H1 (cell line): ENCODE measurements around the gene ZNF273. TPM values are rescaled to one million over a fixed set of nuclear protein-coding genes. Genes with fewer than 3 reads are reported as not detected.

Experiments used
- CTCF ChIA-PET: fragments of 300-600 bp; sonication (Branson Sonifier 250); formaldehyde crosslinking; loops from one replicate; lab custom pipeline; 2021; ENCODE audit not compliant: partially characterized antibody; lab: Charles Lee
- POLR2A ChIA-PET: fragments of 300-600 bp; sonication (Branson Sonifier 250); formaldehyde crosslinking; loops from one replicate; lab custom pipeline; 2021; ENCODE audit warnings: inconsistent platforms; ENCODE audit not compliant: partially characterized antibody; lab: Charles Lee
- DNase-seq, 2 experiments: peaks; one replicate each; pipeline versions ENCODE4 v3.0.0 to v3.0.0-alpha.2; 2010 to 2022; ENCODE audit warnings: low spot score in 2 of 2, low read depth in 1 of 2, mixed read lengths in 1 of 2
- FAIRE-seq: peaks from 2 replicates; lab custom pipeline; 2011; peaks lifted over from hg19 to GRCh38; lab: Jason Lieb, UNC
- H2AFZ ChIP-seq: 2 replicates; pipeline ENCODE4 v1.8.1; 2012; ENCODE audit warnings: low read length, inconsistent platforms
- H2AK5ac ChIP-seq: 2 replicates; pipeline ENCODE4 v1.6.1; 2013; ENCODE audit warnings: low read depth, low read length
- H2BK120ac ChIP-seq: replicated peaks from 2 replicates; pipeline ENCODE3; 2013; ENCODE audit warnings: low read depth, low read length, inconsistent platforms
- H2BK12ac ChIP-seq: 2 replicates; pipeline ENCODE4 v1.6.1; 2013; ENCODE audit warnings: low read depth, low read length
- H2BK15ac ChIP-seq: 2 replicates; pipeline ENCODE4 v1.6.1; 2013; ENCODE audit warnings: low read length
- H2BK20ac ChIP-seq: 2 replicates; pipeline ENCODE4 v1.6.1; 2013; ENCODE audit warnings: low read length
- H2BK5ac ChIP-seq: 2 replicates; pipeline ENCODE4 v1.6.1; 2013; ENCODE audit warnings: low read depth, low read length
- H3K14ac ChIP-seq: 2 replicates; pipeline ENCODE4 v1.6.1; 2013; ENCODE audit warnings: inconsistent platforms; ENCODE audit not compliant: insufficient read length
- H3K18ac ChIP-seq: 2 replicates; pipeline ENCODE4 v1.6.1; 2013; ENCODE audit warnings: low read length; ENCODE audit errors: extremely low read depth
- H3K23ac ChIP-seq: 2 replicates; pipeline ENCODE4 v1.6.1; 2013; ENCODE audit warnings: inconsistent platforms; ENCODE audit not compliant: insufficient read length
- H3K23me2 ChIP-seq: 2 replicates; pipeline ENCODE4 v1.6.1; 2013; ENCODE audit warnings: low read depth, low read length
- H3K27ac ChIP-seq: 2 replicates; pipeline ENCODE4 v1.6.1; 2011; ENCODE audit warnings: low read depth, low read length, inconsistent platforms
- H3K27me3 ChIP-seq, 4 experiments: replicated peaks in 1 of 4; 1 replicate in 1 of 4; 2 replicates in 3 of 4; pipeline versions ENCODE4 v1.6.1 to v1.8.1; 2011 to 2013; ENCODE audit warnings: low read length in 3 of 4, mild to moderate bottlenecking in 3 of 4, inconsistent platforms in 2 of 4, mixed read lengths in 2 of 4, moderate library complexity in 1 of 4; ENCODE audit not compliant: control insufficient read depth in 3 of 4, insufficient read depth in 3 of 4; ENCODE audit errors: extremely low read depth in 1 of 4
- H3K36me3 ChIP-seq, 4 experiments: 2 replicates each; pipeline versions ENCODE4 v1.6.1 to v1.8.1; 2011 to 2013; ENCODE audit warnings: mild to moderate bottlenecking in 4 of 4, low read length in 3 of 4, moderate library complexity in 2 of 4, control low read depth in 1 of 4, inconsistent platforms in 1 of 4; ENCODE audit not compliant: insufficient read depth in 4 of 4, control insufficient read depth in 2 of 4
- H3K4ac ChIP-seq: replicated peaks from 2 replicates; pipeline ENCODE3; 2013; ENCODE audit warnings: low read length, low read depth, mixed read lengths, inconsistent platforms; ENCODE audit not compliant: insufficient read length
- H3K4me1 ChIP-seq, 4 experiments: replicated peaks in 1 of 4; 1 replicate in 1 of 4; 2 replicates in 3 of 4; pipeline versions ENCODE4 v1.6.1 to v1.8.1; 2011 to 2013; ENCODE audit warnings: low read length in 3 of 4, inconsistent platforms in 2 of 4, mixed read lengths in 1 of 4; ENCODE audit not compliant: insufficient read depth in 4 of 4, control insufficient read depth in 3 of 4
- H3K4me2 ChIP-seq, 2 experiments: 2 replicates each; pipeline versions ENCODE4 v1.6.1 to v1.8.1; 2011 to 2013; ENCODE audit warnings: low read depth in 2 of 2, low read length in 2 of 2, control low read depth in 1 of 2, inconsistent platforms in 1 of 2, mild to moderate bottlenecking in 1 of 2; ENCODE audit not compliant: insufficient read depth in 1 of 2
- H3K4me3 ChIP-seq, 4 experiments: fragments of 200-600, 300-600 bp in 1 of 4; sonication (generic), shearing (Covaris generic), sonication (Bioruptor Twin) in 1 of 4; 2 replicates each; pipeline versions ENCODE4 v1.5.1 to v1.8.1; 2011 to 2016; ENCODE audit warnings: low read length in 4 of 4, low read depth in 3 of 4, control low read depth in 2 of 4, inconsistent platforms in 2 of 4, mild to moderate bottlenecking in 2 of 4, mixed read lengths in 1 of 4, moderate library complexity in 1 of 4; ENCODE audit not compliant: insufficient read depth in 2 of 4; ENCODE audit errors: extremely low read depth in 1 of 4
- H3K56ac ChIP-seq: replicated peaks from 2 replicates; pipeline ENCODE3; 2013; ENCODE audit warnings: low read depth, mild to moderate bottlenecking, mixed read lengths, low read length, inconsistent platforms; ENCODE audit not compliant: insufficient read length
- H3K79me1 ChIP-seq: 2 replicates; pipeline ENCODE4 v1.6.1; 2013; ENCODE audit warnings: low read depth, low read length, control low read depth
- H3K79me2 ChIP-seq, 2 experiments: 2 replicates each; pipeline versions ENCODE4 v1.6.1 to v1.8.1; 2012 to 2013; ENCODE audit warnings: low read length in 2 of 2, mild to moderate bottlenecking in 2 of 2, inconsistent platforms in 1 of 2; ENCODE audit not compliant: insufficient read depth in 2 of 2, control insufficient read depth in 1 of 2
- H3K9ac ChIP-seq, 4 experiments: replicated peaks in 1 of 4; 1 replicate in 1 of 4; 2 replicates in 3 of 4; pipeline versions ENCODE4 v1.6.1 to v1.8.1; 2011 to 2013; ENCODE audit warnings: low read depth in 3 of 4, low read length in 3 of 4, control low read depth in 2 of 4, mild to moderate bottlenecking in 2 of 4, moderate library complexity in 2 of 4, inconsistent platforms in 1 of 4; ENCODE audit errors: extremely low read depth in 1 of 4
- H3K9me3 ChIP-seq, 2 experiments: 2 replicates each; pipeline versions ENCODE4 v1.6.1 to v1.8.1; 2012 to 2013; ENCODE audit warnings: mild to moderate bottlenecking in 2 of 2, moderate library complexity in 2 of 2, control low read depth in 1 of 2, inconsistent platforms in 1 of 2, low read depth in 1 of 2, low read length in 1 of 2, mixed read lengths in 1 of 2; ENCODE audit not compliant: insufficient read depth in 2 of 2
- H4K20me1 ChIP-seq, 2 experiments: replicated peaks in 1 of 2; 2 replicates each; pipeline versions ENCODE3 to v1.8.1; 2011 to 2013; ENCODE audit warnings: inconsistent platforms in 2 of 2, low read length in 2 of 2, mild to moderate bottlenecking in 1 of 2; ENCODE audit not compliant: insufficient read depth in 2 of 2, control insufficient read depth in 1 of 2
- H4K5ac ChIP-seq: 2 replicates; pipeline ENCODE4 v1.6.1; 2013; ENCODE audit warnings: low read length, low read depth, mixed read lengths, inconsistent platforms; ENCODE audit not compliant: insufficient read length
- H4K8ac ChIP-seq: 2 replicates; pipeline ENCODE4 v1.8.0; 2013; ENCODE audit warnings: mild to moderate bottlenecking, moderate library complexity, low read length, inconsistent platforms; ENCODE audit not compliant: insufficient read depth; ENCODE audit errors: extremely low read depth
- H4K91ac ChIP-seq: replicated peaks from 2 replicates; pipeline ENCODE3; 2013; ENCODE audit warnings: low read length, mixed read lengths, inconsistent platforms; ENCODE audit not compliant: insufficient read length
- ASH2L ChIP-seq: fragments of 200-600, 300-600 bp; sonication (generic); IDR thresholded peaks from one replicate; pipeline ENCODE4 v1.7.1; 2017; ENCODE audit warnings: low read length
- CEBPB ChIP-seq: IDR thresholded peaks from 2 replicates; pipeline ENCODE4 v1.6.1; 2012; ENCODE audit warnings: low read depth, low read length
- CTBP2 ChIP-seq: IDR thresholded peaks from 2 replicates; pipeline ENCODE4 v1.7.0; 2011; ENCODE audit warnings: borderline replicate concordance, mild to moderate bottlenecking, moderate library complexity, mixed read lengths, low read length; ENCODE audit not compliant: insufficient read depth, insufficient read length
- CTCF ChIP-seq, 3 experiments: IDR thresholded peaks; 1 replicate in 2 of 3; 2 replicates in 1 of 3; pipeline versions ENCODE4 v1.5.1 to v1.6.1; 2011; ENCODE audit warnings: low read length in 3 of 3, mild to moderate bottlenecking in 3 of 3, inconsistent platforms in 2 of 3, low read depth in 1 of 3, moderate library complexity in 1 of 3; ENCODE audit not compliant: insufficient read depth in 1 of 3; ENCODE audit errors: control extremely low read depth in 1 of 3
- JUND ChIP-seq: IDR thresholded peaks from 2 replicates; pipeline ENCODE4 v1.6.1; 2011; ENCODE audit warnings: mild to moderate bottlenecking, improper control_type of control experiment, low read length
- NRF1 ChIP-seq: IDR thresholded peaks from 2 replicates; pipeline ENCODE4 v1.6.1; 2011; ENCODE audit warnings: mild to moderate bottlenecking, low read depth, low read length, improper control_type of control experiment
- POLR2A ChIP-seq, 2 experiments: IDR thresholded peaks; 1 replicate in 1 of 2; 2 replicates in 1 of 2; pipeline ENCODE4 v1.6.1; 2011; ENCODE audit warnings: low read depth in 2 of 2, low read length in 2 of 2, mild to moderate bottlenecking in 2 of 2; ENCODE audit errors: control extremely low read depth in 1 of 2
- RAD21 ChIP-seq, 2 experiments: IDR thresholded peaks in 1 of 2; conservative IDR thresholded peaks in 1 of 2; 2 replicates each; pipeline ENCODE4 v1.6.1; 2011; ENCODE audit warnings: low read depth in 2 of 2, low read length in 2 of 2, improper control_type of control experiment in 1 of 2, inconsistent platforms in 1 of 2, mild to moderate bottlenecking in 1 of 2, moderate library complexity in 1 of 2
- WGBS, 2 experiments: shearing (Covaris generic) in 1 of 2; methylation state at CpG; one replicate each; pipeline versions ENCODE4 v1.1.6 to v1.1.7; 2013 to 2015; ENCODE audit warnings: low lambda C conversion rate in 2 of 2, mixed read lengths in 2 of 2, inconsistent platforms in 1 of 2, low coverage in 1 of 2, missing lambda C conversion rate in 1 of 2; ENCODE audit not compliant: insufficient replicate concordance in 2 of 2, insufficient coverage in 1 of 2, insufficient read length in 1 of 2; ENCODE audit errors: extremely low coverage in 1 of 2, missing lambda C conversion rate in 1 of 2; 5-methylcytosine and 5-hydroxymethylcytosine counted together
- polyA plus RNA-seq, 7 experiments: library from polyadenylated mRNA; depleted of rRNA in 3 of 7; stranded (reverse) in 5 of 7; unstranded in 2 of 7; fragments of >200 nt in 5 of 7; fragments of 200-250 nt in 2 of 7; gene quantifications; 1 replicate in 5 of 7; 2 replicates in 1 of 7; 4 replicates in 1 of 7; pipeline versions ENCODE4 v1.2.1 to v1.2.3, GENCODE V29; 2011 to 2013; ENCODE audit warnings: missing spikeins in 2 of 7, mixed read lengths in 2 of 7
- total RNA-seq: library from RNA; stranded (reverse); fragmentation: NEBNext Ultra II Directional; extraction: Animal tissue kit (Norgen Biotek cat#: 25700); gene quantifications from 2 replicates; pipeline ENCODE4 v1.2.1, GENCODE V29; 2021

Gene ZNF273
- total and polyA plus RNA-seq, 2 of the 8 experiments (the other 6 are each of a cell fraction or from before 2014, with no cell fraction given), result 6.2 to 23.2 TPM

GRCh38 chr7:64881461-64882287 is 21.4 kb upstream of the ZNF273 start:
- H2BK120ac ChIP-seq, result no peak overlapping the region
- H3K9me3 ChIP-seq, result peaks cover 0 to 26% of the 10 kb centered on the region in 2 experiments; a peak in 1 of 4 replicates
- H3K23me2 ChIP-seq, result peaks cover 3% of the 10 kb centered on the region; the same call in 1 of the 2 replicates
- no peak overlapping the region for H3K18ac ChIP-seq
- H4K20me1 ChIP-seq, result no peaks in the 10 kb centered on the region
- H4K5ac ChIP-seq, result no peak overlapping the region
- no peak for FAIRE-seq
- H3K14ac ChIP-seq, result no peak overlapping the region
- no peak overlapping the region for H3K4me3 ChIP-seq
- no peak overlapping the region for H4K91ac ChIP-seq
- H3K79me1 ChIP-seq, result no peaks in the 10 kb centered on the region
- H3K36me3 ChIP-seq, result no peaks in the 10 kb centered on the region
- no peak overlapping the region; the same call in none of the 2 replicates for H4K8ac ChIP-seq
- H3K27ac ChIP-seq, result no peak overlapping the region
- H2BK15ac ChIP-seq, result no peak overlapping the region
- no peak overlapping the region for H2BK5ac ChIP-seq
- no peak for DNase-seq
- H3K4me1 ChIP-seq, result no peaks in the 10 kb centered on the region; a peak in 2 of 7 replicates
- 93% methylated on average over 25 of the region's 26 CpGs; no CpG with 5 or more reads in 1 of the 2 experiments for WGBS, 2 experiments
- no peak overlapping the region for H2AFZ ChIP-seq
- ChIA-PET CTCF (no interaction called here), POLR2A (interaction anchor here (0.5 to 1.3 kb wide), 3 partner anchors 14 to 195 kb away, joined by 3 read pairs; no protein-coding TSS in a partner anchor)
- H3K9ac ChIP-seq, result no peak overlapping the region
- no peak overlapping the region for H2BK20ac ChIP-seq
- no peak overlapping the region for H2BK12ac ChIP-seq
- H2AK5ac ChIP-seq, result no peak overlapping the region
- no peak overlapping the region for H3K4ac ChIP-seq
- H3K23ac ChIP-seq, result no peak overlapping the region
- no peak overlapping the region for H3K56ac ChIP-seq
- H3K79me2 ChIP-seq, result no peaks in the 10 kb centered on the region
- H3K27me3 ChIP-seq, result peaks cover 0 to 5% (median 5%) of the 10 kb centered on the region in 4 experiments; a peak in 5 of 7 replicates
- H3K4me2 ChIP-seq, result peak overlapping the region; percentile 54 to 69; a peak in 2 of 4 replicates
- TF ChIP-seq CTBP2 (no peak), NRF1 (no peak), CEBPB (no peak), JUND (no peak), POLR2A (IDR thresholded peaks at IDR 0.05; ENCODE audit: control extremely low read depth in 1 of 2, low read depth in 2 of 2, low read length in 2 of 2) (no peak), RAD21 (IDR thresholded peaks at IDR 0.05 in 1 of 2, conservative IDR thresholded peaks at IDR 0.05 in 1 of 2; ENCODE audit: low read depth in 2 of 2, low read length in 2 of 2) (no peak), CTCF (IDR thresholded peaks at IDR 0.05; ENCODE audit: control extremely low read depth in 1 of 3, insufficient read depth in 1 of 3, low read depth in 1 of 3, low read length in 3 of 3) (no peak), ASH2L (no peak)
